Caco-2 (cell line): ENCODE results near the gene SLC16A8. TPM values are rescaled to one million over a fixed set of nuclear protein-coding genes. Genes with fewer than 3 reads are reported as not detected.

Experiments used
- BruUV-seq: library from RNA; stranded (reverse); fragments of 400-500 nt; replicated peaks from 2 replicates; lab custom pipeline; 2021; lab: Mats Ljungman, UMichigan
- CTCF ChIA-PET: fragments of 300-600 bp; sonication (Branson Sonifier 250); formaldehyde crosslinking; loops from one replicate; lab custom pipeline; 2022; ENCODE audit warnings: antibody characterized with exemption; lab: Charles Lee
- POLR2A ChIA-PET: fragments of 300-600 bp; sonication (Branson Sonifier 250); formaldehyde crosslinking; loops from one replicate; lab custom pipeline; 2022; ENCODE audit warnings: antibody characterized with exemption; lab: Charles Lee
- DNase-seq, 2 experiments: peaks; one replicate each; pipeline versions ENCODE4 v3.0.0 to v3.0.0-alpha.2; 2020 to 2022
- H3K27me3 ChIP-seq: replicated peaks from 2 replicates; pipeline ENCODE4 v1.6.0; 2011; ENCODE audit warnings: low read length; ENCODE audit not compliant: control insufficient read depth, insufficient read depth
- H3K36me3 ChIP-seq: 2 replicates; pipeline ENCODE4 v1.5.1; 2011; ENCODE audit warnings: low read length; ENCODE audit not compliant: control insufficient read depth, insufficient read depth
- H3K4me1 ChIP-seq: fragments of 250-450 bp; sonication (Bioruptor Pico); 2 replicates; pipeline ENCODE4 v1.5.1; 2020; ENCODE audit warnings: mild to moderate bottlenecking
- H3K4me3 ChIP-seq: 2 replicates; pipeline ENCODE4 v1.5.1; 2011; ENCODE audit warnings: low read depth, mild to moderate bottlenecking, control low read depth, low read length
- H3K9me3 ChIP-seq: fragments of 250-450 bp; sonication (Bioruptor Pico); 2 replicates; pipeline ENCODE4 v1.5.1; 2020; ENCODE audit warnings: mild to moderate bottlenecking, moderate library complexity
- H3K27ac Mint-ChIP-seq: one replicate; pipeline ENCODE4 v1.8.0; 2022; ENCODE audit warnings: mixed read lengths; ENCODE audit not compliant: unreplicated experiment
- H3K27me3 Mint-ChIP-seq: one replicate; pipeline ENCODE4 v1.8.0; 2022; ENCODE audit warnings: mixed read lengths; ENCODE audit not compliant: insufficient read depth, unreplicated experiment
- H3K36me3 Mint-ChIP-seq: one replicate; pipeline ENCODE4 v1.8.0; 2022; ENCODE audit warnings: mild to moderate bottlenecking, mixed read lengths; ENCODE audit not compliant: insufficient read depth, unreplicated experiment
- H3K4me1 Mint-ChIP-seq: one replicate; pipeline ENCODE4 v1.8.0; 2022; ENCODE audit warnings: low read depth, mixed read lengths; ENCODE audit not compliant: unreplicated experiment
- H3K4me3 Mint-ChIP-seq: one replicate; pipeline ENCODE4 v1.8.0; 2022; ENCODE audit warnings: mild to moderate bottlenecking, moderate library complexity, mixed read lengths; ENCODE audit not compliant: unreplicated experiment
- H3K9me3 Mint-ChIP-seq: one replicate; pipeline ENCODE4 v1.8.0; 2022; ENCODE audit warnings: mixed read lengths; ENCODE audit not compliant: unreplicated experiment
- CTCF ChIP-seq, 2 experiments: fragments of 200-600 bp in 1 of 2; IDR thresholded peaks; 1 replicate in 1 of 2; 2 replicates in 1 of 2; pipeline versions ENCODE4 v1.5.1 to v1.8.0; 2011 to 2022; ENCODE audit warnings: antibody characterized with exemption in 1 of 2, control low read depth in 1 of 2, inconsistent platforms in 1 of 2, low read depth in 1 of 2, low read length in 1 of 2, mild to moderate bottlenecking in 1 of 2, moderate library complexity in 1 of 2; ENCODE audit not compliant: insufficient read depth in 1 of 2, severe bottlenecking in 1 of 2, unreplicated experiment in 1 of 2
- intact Hi-C: fragments of 100-400 bp; cut with micrococcal nuclease; formaldehyde crosslinking; loops from one replicate; pipeline ENCODE4 v1.10.0; 2022; ENCODE audit not compliant: unreplicated experiment
- total RNA-seq: library from RNA; stranded (reverse); gene quantifications from 2 replicates; pipeline ENCODE4 v1.2.3, GENCODE V29; 2022

Gene SLC16A8
- total RNA-seq, 1 experiment from 2014 or later = not detected

GRCh38 chr22:38132136-38132535 is 48.2 kb upstream of the SLC16A8 start:
- intact Hi-C loops = no loop called here
- Mint-ChIP-seq H3K4me1 (no peaks in the 10 kb centered on the region), H3K4me3 (no peak overlapping the region), H3K27ac (no peak overlapping the region), H3K27me3 (no peaks in the 10 kb centered on the region), H3K9me3 (no peaks in the 10 kb centered on the region), H3K36me3 (no peaks in the 10 kb centered on the region)
- no peaks in the 10 kb centered on the region for H3K27me3 ChIP-seq
- no peak for TF ChIP-seq CTCF (IDR thresholded peaks at IDR 0.05; ENCODE audit: insufficient read depth in 1 of 2, low read depth in 1 of 2, low read length in 1 of 2, severe bottlenecking in 1 of 2, unreplicated experiment in 1 of 2)
- ChIA-PET POLR2A (no interaction called here), CTCF (no interaction called here)
- BruUV-seq = no TSS peak
- no peak overlapping the region for H3K4me3 ChIP-seq
- DNase-seq = no peak
- H3K36me3 ChIP-seq = no peaks in the 10 kb centered on the region; the same call in 1 of the 2 replicates
- H3K4me1 ChIP-seq = no peaks in the 10 kb centered on the region
- no peaks in the 10 kb centered on the region for H3K9me3 ChIP-seq

- Mint-ChIP-seq H3K27me3 (no peaks in the 10 kb centered on the region), H3K4me1 (no peaks in the 10 kb centered on the region), H3K4me3 (no peak overlapping the region), H3K36me3 (no peaks in the 10 kb centered on the region), H3K9me3 (no peaks in the 10 kb centered on the region), H3K27ac (no peak overlapping the region)
- BruUV-seq = no TSS peak
- DNase-seq = no peak
- H3K9me3 ChIP-seq = no peaks in the 10 kb centered on the region
- no peaks in the 10 kb centered on the region for H3K27me3 ChIP-seq
- CTCF ChIA-PET = no interaction called here
- intact Hi-C loops = no loop called here
- no peaks in the 10 kb centered on the region; the same call in 1 of the 2 replicates for H3K36me3 ChIP-seq
- no peak overlapping the region for H3K4me3 ChIP-seq
- H3K4me1 ChIP-seq = no peaks in the 10 kb centered on the region
- POLR2A ChIA-PET = no interaction called here
- no peak for TF ChIP-seq CTCF (IDR thresholded peaks at IDR 0.05; ENCODE audit: insufficient read depth in 1 of 2, low read depth in 1 of 2, low read length in 1 of 2, severe bottlenecking in 1 of 2, unreplicated experiment in 1 of 2)
Measured at GRCh38 chr22:38131399-38131798, 47.4 kb upstream of the SLC16A8 start.

GRCh38 chr22:38129856-38130255 is 45.9 kb upstream of the SLC16A8 start:
- Mint-ChIP-seq H3K4me1 (no peaks in the 10 kb centered on the region), H3K27ac (no peak overlapping the region), H3K27me3 (no peaks in the 10 kb centered on the region), H3K36me3 (no peaks in the 10 kb centered on the region), H3K9me3 (no peaks in the 10 kb centered on the region), H3K4me3 (no peak overlapping the region)
- no peaks in the 10 kb centered on the region for H3K27me3 ChIP-seq
- H3K4me1 ChIP-seq = no peaks in the 10 kb centered on the region
- no peak for TF ChIP-seq CTCF (IDR thresholded peaks at IDR 0.05; ENCODE audit: insufficient read depth in 1 of 2, low read depth in 1 of 2, low read length in 1 of 2, severe bottlenecking in 1 of 2, unreplicated experiment in 1 of 2)
- intact Hi-C loops = no loop called here
- BruUV-seq = no TSS peak
- H3K4me3 ChIP-seq = no peak overlapping the region
- ChIA-PET CTCF (no interaction called here), POLR2A (no interaction called here)
- no peaks in the 10 kb centered on the region for H3K36me3 ChIP-seq
- H3K9me3 ChIP-seq = no peaks in the 10 kb centered on the region
- DNase-seq = no peak
